Mesothelial cell of epicardium (in vitro differentiated cells): Measurements from ENCODE around the gene SFT2D3. TPM values are rescaled to one million over a fixed set of nuclear protein-coding genes. Genes with fewer than 3 reads are reported as not detected.

Source experiments
- DNase-seq, 2 experiments: peaks; one replicate each; pipeline ENCODE4 v3.0.0; 2021; ENCODE audit warnings: low spot score in 2 of 2; ENCODE audit not compliant: unreplicated experiment in 2 of 2
- H3K27ac Mint-ChIP-seq: 2 replicates; pipeline ENCODE4 v1.8.0; 2021; ENCODE audit warnings: mixed read lengths
- H3K27me3 Mint-ChIP-seq: 2 replicates; pipeline ENCODE4 v1.8.0; 2021; ENCODE audit warnings: low read depth, mixed read lengths
- H3K36me3 Mint-ChIP-seq: 2 replicates; pipeline ENCODE4 v1.8.0; 2021; ENCODE audit warnings: mixed read lengths
- H3K4me1 Mint-ChIP-seq: 2 replicates; pipeline ENCODE4 v1.8.0; 2021; ENCODE audit warnings: mixed read lengths
- H3K4me3 Mint-ChIP-seq: 2 replicates; pipeline ENCODE4 v1.8.0; 2021; ENCODE audit warnings: mild to moderate bottlenecking, moderate library complexity, mixed read lengths
- H3K9me3 Mint-ChIP-seq: 2 replicates; pipeline ENCODE4 v1.8.0; 2021; ENCODE audit warnings: mixed read lengths
- CTCF ChIP-seq: fragments of 200-600 bp; sonication (generic); IDR thresholded peaks from one replicate; pipeline ENCODE4 v1.5.0; 2021; ENCODE audit warnings: antibody characterized with exemption; ENCODE audit not compliant: unreplicated experiment
- total RNA-seq: library from RNA; stranded (reverse); gene quantifications from 3 replicates; pipeline ENCODE4 v1.2.1, GENCODE V29; 2021

The SFT2D3 gene
- total RNA-seq, 1 donor from 2014 or later, result 12.9 TPM

DNA sequence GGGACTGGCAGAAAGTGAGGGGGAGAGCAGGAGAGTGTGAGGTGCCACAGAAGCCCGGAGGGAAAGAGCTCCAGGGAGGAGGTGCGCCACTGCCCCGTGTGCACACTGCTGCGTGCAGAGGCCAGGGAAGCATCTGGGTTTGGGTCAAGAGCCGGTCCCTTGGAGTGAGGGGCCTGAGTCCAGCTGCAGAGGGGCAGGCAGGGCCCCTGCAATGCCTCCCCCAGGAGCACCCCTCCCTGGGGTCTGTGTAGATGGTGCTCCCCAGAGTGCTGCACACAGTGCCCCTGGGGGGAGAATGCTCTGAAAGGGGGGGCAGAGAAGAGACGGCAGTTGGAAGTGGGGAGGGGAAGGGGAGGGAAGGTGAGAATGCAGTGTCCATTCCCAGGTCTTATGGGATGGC, 22.3 kb upstream of the SFT2D3 start:
- TF ChIP-seq CTCF, result no peak
- H3K36me3 Mint-ChIP-seq, result no peaks in the 10 kb centered on the region
- H3K27ac Mint-ChIP-seq, result no peak overlapping the region
- DNase-seq, result no peak
- H3K27me3 Mint-ChIP-seq, result peaks cover 46% of the 10 kb centered on the region
- H3K9me3 Mint-ChIP-seq, result no peaks in the 10 kb centered on the region
- peaks cover 15% of the 10 kb centered on the region for H3K4me1 Mint-ChIP-seq
- H3K4me3 Mint-ChIP-seq, result no peak overlapping the region

GRCh38 chr2:127679680-127680361, 21.5 kb upstream of the SFT2D3 start:
- no peak for TF ChIP-seq CTCF
- Mint-ChIP-seq H3K9me3 (no peaks in the 10 kb centered on the region), H3K36me3 (no peaks in the 10 kb centered on the region), H3K4me3 (no peak overlapping the region), H3K27ac (no peak overlapping the region), H3K27me3 (peaks cover 40% of the 10 kb centered on the region), H3K4me1 (peaks cover 11% of the 10 kb centered on the region)
- DNase-seq, result no peak

- peaks cover 37% of the 10 kb centered on the region for H3K27me3 Mint-ChIP-seq
- DNase-seq, result no peak
- peaks cover 14% of the 10 kb centered on the region for H3K4me1 Mint-ChIP-seq
- H3K36me3 Mint-ChIP-seq, result no peaks in the 10 kb centered on the region
- H3K9me3 Mint-ChIP-seq, result no peaks in the 10 kb centered on the region
- H3K4me3 Mint-ChIP-seq, result no peak overlapping the region
- TF ChIP-seq CTCF, result no peak
- H3K27ac Mint-ChIP-seq, result no peak overlapping the region
Measured at GRCh38 chr2:127680706-127681287, 20.5 kb upstream of the SFT2D3 start.

GRCh38 chr2:127681288-127681804, 20.0 kb upstream of the SFT2D3 start:
- Mint-ChIP-seq H3K27ac (no peak overlapping the region), H3K9me3 (no peaks in the 10 kb centered on the region), H3K4me3 (no peak overlapping the region), H3K36me3 (no peaks in the 10 kb centered on the region), H3K27me3 (peaks cover 32% of the 10 kb centered on the region), H3K4me1 (peaks cover 12% of the 10 kb centered on the region)
- TF ChIP-seq CTCF, result no peak
- DNase-seq, result no peak

DNA sequence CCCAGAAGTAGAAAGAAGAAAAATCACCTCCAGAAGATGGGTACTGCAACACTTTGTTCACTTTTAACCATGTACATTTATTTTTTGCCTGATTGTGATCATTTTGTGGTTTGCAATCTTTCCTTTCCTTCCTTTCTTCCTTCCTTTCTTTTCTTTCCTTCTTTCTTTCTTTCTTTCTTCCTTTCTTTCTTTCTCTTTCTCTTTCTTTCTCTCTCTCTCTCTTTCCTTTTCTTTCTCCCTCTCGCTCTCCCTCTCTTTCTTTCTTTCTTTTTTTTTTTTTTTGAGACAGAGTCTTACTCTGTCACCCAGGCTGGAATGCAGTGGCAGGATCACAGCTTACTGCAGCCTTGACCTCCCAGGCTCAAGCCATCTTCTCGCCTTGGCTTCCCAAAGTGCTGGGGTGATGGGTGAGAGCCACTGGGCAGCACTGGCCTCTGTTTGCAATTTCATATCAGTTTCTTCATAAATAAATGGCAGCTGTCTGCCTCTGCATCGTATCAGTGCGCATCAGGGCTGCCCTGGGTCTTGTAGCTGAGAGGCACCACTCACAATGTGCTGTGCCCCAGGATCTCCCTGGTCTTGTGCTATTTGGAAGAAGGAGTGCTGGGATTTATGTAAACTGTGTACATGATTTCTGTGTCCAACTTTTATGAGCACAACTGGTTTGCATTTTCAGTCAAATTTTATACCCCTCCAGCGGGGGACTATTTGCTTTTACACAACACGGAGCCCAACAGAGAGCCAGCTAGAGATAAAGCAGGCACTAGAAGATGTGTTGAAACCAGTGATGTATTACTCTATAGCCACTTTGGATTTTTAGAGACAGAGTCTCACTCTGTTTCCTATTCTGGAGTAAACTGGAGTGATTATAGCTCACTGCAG, 19.1 kb upstream of the SFT2D3 start:
- H3K36me3 Mint-ChIP-seq, result no peaks in the 10 kb centered on the region
- no peaks in the 10 kb centered on the region for H3K9me3 Mint-ChIP-seq
- H3K27me3 Mint-ChIP-seq, result peaks cover 23% of the 10 kb centered on the region
- no peak for TF ChIP-seq CTCF
- no peak overlapping the region for H3K27ac Mint-ChIP-seq
- no peak for DNase-seq
- H3K4me1 Mint-ChIP-seq, result peaks cover 11% of the 10 kb centered on the region
- H3K4me3 Mint-ChIP-seq, result no peak overlapping the region
